C4-2B (cell line): ENCODE measurements around the gene RSRC2.

Source experiments
- H3K27ac ChIP-seq: fragments of 450-650 bp; 2 replicates; pipeline ENCODE4 v1.5.1; 2017
- CTCF ChIP-seq: fragments of 450-650 bp; conservative IDR thresholded peaks from 2 replicates; pipeline ENCODE4 v1.5.1; 2017; ENCODE audit warnings: mild to moderate bottlenecking
- ZFX ChIP-seq: fragments of 450-650 bp; IDR thresholded peaks from 2 replicates; pipeline ENCODE4 v1.6.1; 2017

Gene RSRC2

DNA sequence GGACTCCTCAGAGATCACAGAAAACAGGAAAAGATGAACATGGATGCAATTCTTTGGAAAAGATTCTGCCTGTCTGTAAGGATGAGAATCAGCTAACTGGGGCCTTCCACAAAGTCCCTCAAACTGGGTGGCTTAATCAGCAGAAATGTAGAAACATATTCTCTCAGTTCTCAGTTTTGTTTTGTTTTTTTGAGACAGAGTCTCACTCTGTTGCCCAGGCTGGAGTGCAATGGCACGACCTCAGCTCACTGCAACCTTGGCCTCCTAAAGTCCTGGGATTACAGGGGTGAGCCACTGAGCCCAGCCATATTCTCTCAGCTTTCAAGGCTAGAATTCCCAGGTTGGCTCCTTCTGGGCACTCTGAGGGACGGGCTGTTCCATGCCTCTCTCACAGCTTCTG, 66.1 kb downstream of the RSRC2 start:
- H3K27ac ChIP-seq: no peak overlapping the region

GRCh38 chr12:122460061-122460460, 66.7 kb downstream of the RSRC2 start:
- TF ChIP-seq CTCF (no peak), ZFX (no peak)
- no peak overlapping the region for H3K27ac ChIP-seq

More for the DNA sequence above, 66.1 kb downstream of the RSRC2 start:
- no peak for TF ChIP-seq ZFX
- no peak for TF ChIP-seq CTCF

DNA sequence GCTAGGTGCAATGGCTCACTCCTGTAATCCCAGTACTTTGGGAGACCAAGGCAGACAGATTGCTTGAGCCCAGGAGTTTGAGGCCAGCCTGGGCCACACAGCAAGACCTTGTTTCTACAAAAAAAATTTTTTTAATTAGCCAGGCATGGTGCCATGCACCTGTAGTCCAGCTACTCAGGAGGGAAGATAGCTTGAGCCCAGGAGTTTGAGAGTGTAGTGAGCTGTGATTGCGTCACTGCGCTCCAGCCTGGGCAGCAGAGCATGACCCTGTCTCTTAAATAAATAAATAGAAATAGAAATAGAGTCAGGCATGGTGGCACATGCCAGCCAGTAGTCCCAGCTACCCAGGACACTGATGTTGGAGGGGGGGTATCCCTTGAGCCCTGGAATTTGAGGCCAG, 67.5 kb downstream of the RSRC2 start:
- TF ChIP-seq ZFX (no peak), CTCF (no peak)
- no peak overlapping the region for H3K27ac ChIP-seq

GRCh38 chr12:122458105-122459035, 68.4 kb downstream of the RSRC2 start:
- TF ChIP-seq CTCF (no peak), ZFX (no peak)
- no peak overlapping the region for H3K27ac ChIP-seq

DNA sequence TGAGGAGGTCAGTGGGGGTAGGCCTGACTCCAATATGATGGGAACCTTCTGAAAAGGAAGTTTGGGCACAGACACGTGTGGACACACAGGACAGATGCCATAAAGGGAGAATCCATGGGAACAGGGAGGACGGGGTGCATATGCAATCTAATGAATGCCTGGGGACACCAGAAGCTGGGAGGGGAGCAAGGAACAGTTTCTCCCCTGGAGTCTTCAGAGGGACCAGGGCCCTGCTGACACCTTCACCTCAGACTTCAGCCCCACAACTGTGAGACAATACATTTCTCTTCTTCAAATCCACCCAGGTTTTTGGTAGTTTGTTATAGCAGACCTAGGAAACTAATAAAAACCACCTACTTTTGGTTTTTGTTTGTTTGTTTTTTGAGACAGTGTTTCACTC, 69.1 kb downstream of the RSRC2 start:
- TF ChIP-seq CTCF: no peak
- TF ChIP-seq ZFX: no peak
- no peak overlapping the region for H3K27ac ChIP-seq

DNA sequence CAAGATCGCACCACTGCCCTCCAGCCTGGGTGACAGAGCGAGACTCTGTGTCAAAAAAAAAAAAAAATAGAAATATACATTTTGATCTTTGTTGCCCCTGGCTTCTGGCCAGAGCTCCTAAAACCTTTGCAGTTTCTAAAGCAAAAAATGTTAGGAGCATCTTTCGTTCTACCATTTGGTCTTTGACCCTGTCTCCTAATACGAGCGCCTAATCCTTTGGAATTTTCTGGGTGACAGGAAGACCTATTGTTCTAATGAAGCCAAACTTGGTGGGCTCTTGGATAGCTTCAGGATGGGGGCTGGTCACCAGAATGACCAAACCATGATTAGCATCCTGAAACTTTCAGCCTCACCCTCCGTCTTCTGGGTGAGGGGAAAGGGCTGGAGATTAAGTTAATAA, 72.0 kb downstream of the RSRC2 start:
- no peak for TF ChIP-seq CTCF
- TF ChIP-seq ZFX: no peak
- H3K27ac ChIP-seq: no peak overlapping the region

DNA sequence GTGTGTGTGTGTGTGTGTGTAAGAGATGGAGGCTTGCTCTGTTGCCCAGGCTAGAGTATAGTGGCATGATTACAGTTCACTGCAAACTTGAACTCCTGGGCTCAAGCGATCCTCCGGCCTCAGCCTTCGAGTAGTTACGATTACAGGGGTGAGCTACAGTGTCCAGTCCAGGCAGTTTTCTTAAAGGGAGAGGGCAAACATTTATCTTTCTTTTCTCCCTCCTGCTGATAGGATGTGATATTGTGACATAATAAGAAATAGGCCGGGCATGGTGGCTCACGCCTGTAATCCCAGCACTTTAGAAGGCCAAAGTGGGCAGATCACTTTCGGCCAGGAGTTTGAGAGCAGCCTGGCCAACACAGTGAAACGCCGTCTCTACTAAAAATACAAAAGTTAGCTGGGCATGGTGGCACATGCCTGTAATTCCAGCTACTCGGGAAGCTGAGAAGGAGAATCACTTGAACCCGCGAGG, 72.5 kb downstream of the RSRC2 start:
- no peak overlapping the region for H3K27ac ChIP-seq
- TF ChIP-seq CTCF (no peak), ZFX (no peak)
